Endodermal cell (in vitro differentiated cells): ENCODE results near the gene RHBDF2. TPM values are rescaled to one million over a fixed set of nuclear protein-coding genes. Genes with fewer than 3 reads are reported as not detected.

ENCODE experiments used
- DNase-seq: peaks from one replicate; pipeline ENCODE4 v3.0.0-alpha.2; 2017
- H3K27ac ChIP-seq: 2 replicates; pipeline ENCODE4 v1.5.1; 2013; ENCODE audit warnings: mild to moderate bottlenecking, low read depth, low read length, moderate library complexity
- H3K27me3 ChIP-seq: 2 replicates; pipeline ENCODE4 v1.6.1; 2013; ENCODE audit warnings: mild to moderate bottlenecking, low read length, moderate library complexity; ENCODE audit not compliant: insufficient read depth, control insufficient read depth, poor library complexity, severe bottlenecking
- H3K36me3 ChIP-seq: 2 replicates; pipeline ENCODE4 v1.7.0; 2013; ENCODE audit warnings: mild to moderate bottlenecking, low read length, moderate library complexity; ENCODE audit not compliant: control insufficient read depth, insufficient read depth
- H3K4me1 ChIP-seq: one replicate; pipeline ENCODE4 v1.7.0; 2013; ENCODE audit warnings: low read length; ENCODE audit not compliant: control insufficient read depth, insufficient read depth
- H3K4me3 ChIP-seq: 2 replicates; pipeline ENCODE4 v1.5.1; 2013; ENCODE audit warnings: mild to moderate bottlenecking, low read length, moderate library complexity
- H3K9ac ChIP-seq: 2 replicates; pipeline ENCODE4 v1.6.1; 2013; ENCODE audit warnings: mild to moderate bottlenecking, low read length, moderate library complexity; ENCODE audit not compliant: poor library complexity, severe bottlenecking; ENCODE audit errors: extremely low read depth
- H3K9me3 ChIP-seq: 2 replicates; pipeline ENCODE4 v1.6.1; 2013; ENCODE audit warnings: mild to moderate bottlenecking, low read length, moderate library complexity; ENCODE audit not compliant: control insufficient read depth
- H3K27ac Mint-ChIP-seq: 2 replicates; pipeline ENCODE4 v1.8.0; 2020; ENCODE audit warnings: mixed read lengths
- H3K27me3 Mint-ChIP-seq: 2 replicates; pipeline ENCODE4 v1.8.0; 2021; ENCODE audit warnings: mild to moderate bottlenecking, mixed read lengths; ENCODE audit not compliant: insufficient read depth
- H3K36me3 Mint-ChIP-seq: 2 replicates; pipeline ENCODE4 v1.8.0; 2020; ENCODE audit warnings: low read depth, mixed read lengths
- H3K4me1 Mint-ChIP-seq: 2 replicates; pipeline ENCODE4 v1.8.0; 2020; ENCODE audit warnings: mixed read lengths
- H3K4me3 Mint-ChIP-seq: 2 replicates; pipeline ENCODE4 v1.8.0; 2020; ENCODE audit warnings: mild to moderate bottlenecking, moderate library complexity, mixed read lengths
- H3K9me3 Mint-ChIP-seq: 2 replicates; pipeline ENCODE4 v1.8.0; 2020; ENCODE audit warnings: mild to moderate bottlenecking, mixed read lengths
- WGBS, 2 experiments: methylation state at CpG; one replicate each; pipeline versions ENCODE4 v1.1.5 to v1.1.7; 2013; ENCODE audit warnings: missing lambda C conversion rate in 2 of 2, mixed read lengths in 1 of 2; ENCODE audit not compliant: insufficient coverage in 1 of 2, insufficient read length in 1 of 2; 5-methylcytosine and 5-hydroxymethylcytosine counted together
- total RNA-seq, 2 donors: library from RNA; stranded (reverse); fragmentation: NEBNext Ultra II Directional in 1 of 2; extraction: Animal tissue kit (Norgen Biotek cat#: 25700) in 1 of 2; gene quantifications; 2 replicates in 1 of 2; 3 replicates in 1 of 2; pipeline ENCODE4 v1.2.1, GENCODE V29; 2021
- TF ChIP-seq, protein P1 (sequence below): fragments of 200-600 bp; sonication (generic); conservative IDR thresholded peaks from 2 replicates; pipeline ENCODE4 v1.5.0; 2021; ENCODE audit warnings: antibody characterized with exemption, mild to moderate bottlenecking

RHBDF2 gene
- total RNA-seq, 2 donors from 2014 or later, result 28.5 to 31.1 TPM

GRCh38 chr17:76521262-76521661 is 20.0 kb upstream of the RHBDF2 start:
- TF ChIP-seq, protein P1, sequence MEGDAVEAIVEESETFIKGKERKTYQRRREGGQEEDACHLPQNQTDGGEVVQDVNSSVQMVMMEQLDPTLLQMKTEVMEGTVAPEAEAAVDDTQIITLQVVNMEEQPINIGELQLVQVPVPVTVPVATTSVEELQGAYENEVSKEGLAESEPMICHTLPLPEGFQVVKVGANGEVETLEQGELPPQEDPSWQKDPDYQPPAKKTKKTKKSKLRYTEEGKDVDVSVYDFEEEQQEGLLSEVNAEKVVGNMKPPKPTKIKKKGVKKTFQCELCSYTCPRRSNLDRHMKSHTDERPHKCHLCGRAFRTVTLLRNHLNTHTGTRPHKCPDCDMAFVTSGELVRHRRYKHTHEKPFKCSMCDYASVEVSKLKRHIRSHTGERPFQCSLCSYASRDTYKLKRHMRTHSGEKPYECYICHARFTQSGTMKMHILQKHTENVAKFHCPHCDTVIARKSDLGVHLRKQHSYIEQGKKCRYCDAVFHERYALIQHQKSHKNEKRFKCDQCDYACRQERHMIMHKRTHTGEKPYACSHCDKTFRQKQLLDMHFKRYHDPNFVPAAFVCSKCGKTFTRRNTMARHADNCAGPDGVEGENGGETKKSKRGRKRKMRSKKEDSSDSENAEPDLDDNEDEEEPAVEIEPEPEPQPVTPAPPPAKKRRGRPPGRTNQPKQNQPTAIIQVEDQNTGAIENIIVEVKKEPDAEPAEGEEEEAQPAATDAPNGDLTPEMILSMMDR, result no peak
- H3K4me1 Mint-ChIP-seq, result peaks cover 6% of the 10 kb centered on the region
- H3K27me3 Mint-ChIP-seq, result peaks cover 21% of the 10 kb centered on the region
- no peaks in the 10 kb centered on the region for H3K4me1 ChIP-seq
- no peak overlapping the region for H3K27ac Mint-ChIP-seq
- H3K4me3 Mint-ChIP-seq, result no peak overlapping the region
- WGBS, 2 experiments, result 92 to 94% methylated on average over 5 to 7 of the region's 7 CpGs
- H3K36me3 Mint-ChIP-seq, result no peaks in the 10 kb centered on the region
- H3K27me3 ChIP-seq, result peaks cover 5% of the 10 kb centered on the region
- H3K36me3 ChIP-seq, result no peaks in the 10 kb centered on the region
- no peak for DNase-seq
- no peak overlapping the region for H3K9ac ChIP-seq
- H3K9me3 Mint-ChIP-seq, result no peaks in the 10 kb centered on the region
- no peaks in the 10 kb centered on the region for H3K9me3 ChIP-seq
- no peak overlapping the region for H3K4me3 ChIP-seq
- no peak overlapping the region for H3K27ac ChIP-seq

GRCh38 chr17:76519048-76519966 is 18.1 kb upstream of the RHBDF2 start:
- Histone ChIP-seq H3K27ac (no peak overlapping the region), H3K9me3 (no peaks in the 10 kb centered on the region), H3K27me3 (peaks cover 5% of the 10 kb centered on the region), H3K4me3 (no peak overlapping the region), H3K36me3 (no peaks in the 10 kb centered on the region), H3K9ac (no peak overlapping the region), H3K4me1 (no peaks in the 10 kb centered on the region)
- WGBS, 2 experiments, result 79 to 83% methylated on average over 13 to 15 of the region's 15 CpGs
- DNase-seq, result no peak
- Mint-ChIP-seq H3K36me3 (no peaks in the 10 kb centered on the region), H3K9me3 (no peaks in the 10 kb centered on the region), H3K27ac (no peak overlapping the region), H3K27me3 (peaks cover 17% of the 10 kb centered on the region), H3K4me3 (no peak overlapping the region), H3K4me1 (peaks cover 2% of the 10 kb centered on the region)
- TF ChIP-seq, protein P1, result no peak

GRCh38 chr17:76517638-76518038 is 16.4 kb upstream of the RHBDF2 start:
- 93 to 95% methylated on average over 10 to 11 of the region's 11 CpGs for WGBS, 2 experiments
- H3K27me3 Mint-ChIP-seq, result peaks cover 6% of the 10 kb centered on the region
- Histone ChIP-seq H3K9me3 (no peaks in the 10 kb centered on the region), H3K36me3 (no peaks in the 10 kb centered on the region), H3K27me3 (no peaks in the 10 kb centered on the region), H3K9ac (no peak overlapping the region), H3K4me3 (no peak overlapping the region), H3K27ac (no peak overlapping the region), H3K4me1 (no peaks in the 10 kb centered on the region)
- H3K4me3 Mint-ChIP-seq, result no peak overlapping the region
- no peak for DNase-seq
- H3K36me3 Mint-ChIP-seq, result no peaks in the 10 kb centered on the region
- H3K27ac Mint-ChIP-seq, result no peak overlapping the region
- no peaks in the 10 kb centered on the region for H3K4me1 Mint-ChIP-seq
- TF ChIP-seq, protein P1, result no peak
- H3K9me3 Mint-ChIP-seq, result no peaks in the 10 kb centered on the region
